GM12878 (cell line): Measurements from ENCODE around the gene LVRN. TPM values are rescaled to one million over a fixed set of nuclear protein-coding genes. Genes with fewer than 3 reads are reported as not detected.

ENCODE experiments used
- ATAC-seq: fragments of 200-7000 bp; cut with Tn5 transposase; 3 replicates; pipeline ENCODE4 v1.9.1; 2020; ENCODE audit warnings: mild to moderate bottlenecking, moderate library complexity
- BruUV-seq: library from RNA; stranded (reverse); fragments of 400-500 nt; replicated peaks from 2 replicates; lab custom pipeline; 2021; lab: Mats Ljungman, UMichigan
- CTCF ChIA-PET: fragments of 300-600 bp; sonication (Branson Sonifier 250); formaldehyde crosslinking; extraction: SDS; loops from one replicate; lab custom pipeline; 2021; ENCODE audit warnings: inconsistent platforms; lab: Yijun Ruan, JAX
- POLR2A ChIA-PET: fragments of 350-600 bp; formaldehyde crosslinking; extraction: SDS; loops from one replicate; lab custom pipeline; 2021; ENCODE audit warnings: inconsistent platforms; lab: Charles Lee
- RAD21 ChIA-PET: fragments of 300-600 bp; sonication (Branson Sonifier 250); formaldehyde crosslinking; loops from one replicate; lab custom pipeline; 2023; ENCODE audit warnings: antibody characterized with exemption; ENCODE audit not compliant: unreplicated experiment; lab: Charles Lee
- SMC1A ChIA-PET: fragments of 300-600 bp; sonication (Branson Sonifier 250); formaldehyde crosslinking; loops from one replicate; lab custom pipeline; 2023; ENCODE audit not compliant: unreplicated experiment, uncharacterized antibody; lab: Charles Lee
- DNase-seq: peaks from one replicate; pipeline ENCODE4 v3.0.0-alpha.2; 2011; ENCODE audit warnings: low read depth, low spot score
- FAIRE-seq: peaks from 3 replicates; lab custom pipeline; 2011; peaks lifted over from hg19 to GRCh38; lab: Jason Lieb, UNC
- H2AFZ ChIP-seq: 2 replicates; pipeline ENCODE4 v1.6.0; 2011; ENCODE audit warnings: low read depth, low read length, control low read depth; ENCODE audit not compliant: control insufficient read depth
- H3K27ac ChIP-seq: 2 replicates; pipeline ENCODE4 v1.5.1; 2011; ENCODE audit warnings: control low read depth; ENCODE audit not compliant: control insufficient read depth, insufficient read depth
- H3K27me3 ChIP-seq, 2 experiments: replicated peaks in 1 of 2; 2 replicates each; pipeline versions ENCODE4 v1.6.0 to v1.6.1; 2011; ENCODE audit warnings: low read length in 1 of 2; ENCODE audit not compliant: control insufficient read depth in 2 of 2, insufficient read depth in 2 of 2
- H3K36me3 ChIP-seq, 2 experiments: 2 replicates each; pipeline ENCODE4 v1.5.1; 2011; ENCODE audit warnings: low read length in 1 of 2; ENCODE audit not compliant: control insufficient read depth in 2 of 2, insufficient read depth in 2 of 2
- H3K4me1 ChIP-seq: 2 replicates; pipeline ENCODE4 v1.6.1; 2011; ENCODE audit warnings: mild to moderate bottlenecking, low read length, moderate library complexity, mixed read lengths; ENCODE audit not compliant: control insufficient read depth, insufficient read depth
- H3K4me2 ChIP-seq: 2 replicates; pipeline ENCODE4 v1.6.0; 2011; ENCODE audit warnings: control low read depth; ENCODE audit not compliant: control insufficient read depth, insufficient read depth
- H3K4me3 ChIP-seq: fragments of 200-600 bp; sonication (generic); 2 replicates; pipeline ENCODE4 v1.5.1; 2016
- H3K79me2 ChIP-seq: 2 replicates; pipeline ENCODE4 v1.6.0; 2011; ENCODE audit warnings: low read length; ENCODE audit not compliant: control insufficient read depth, insufficient read depth
- H3K9ac ChIP-seq: 2 replicates; pipeline ENCODE4 v1.8.0; 2011; ENCODE audit warnings: low read length, control low read depth, mixed read lengths; ENCODE audit not compliant: control insufficient read depth, insufficient read depth
- H3K9me3 ChIP-seq: replicated peaks from 3 replicates; pipeline ENCODE4 v1.5.1; 2011; ENCODE audit warnings: mild to moderate bottlenecking, low read length; ENCODE audit not compliant: control insufficient read depth, insufficient read depth
- H4K20me1 ChIP-seq: 2 replicates; pipeline ENCODE4 v1.6.0; 2011; ENCODE audit not compliant: control insufficient read depth, insufficient read depth
- BRCA1 ChIP-seq: IDR thresholded peaks from 2 replicates; pipeline ENCODE4 v1.6.1; 2011; ENCODE audit warnings: low read depth, low read length, improper control_type of control experiment
- CTCF ChIP-seq, 3 experiments: IDR thresholded peaks in 2 of 3; conservative IDR thresholded peaks in 1 of 3; 2 replicates each; pipeline ENCODE4 v1.5.1; 2011; ENCODE audit warnings: low read depth in 3 of 3, low read length in 3 of 3, mild to moderate bottlenecking in 3 of 3, control low read depth in 2 of 3, moderate library complexity in 2 of 3, inconsistent platforms in 1 of 3, mixed read lengths in 1 of 3; ENCODE audit not compliant: control insufficient read depth in 2 of 3, insufficient read depth in 1 of 3; ENCODE audit errors: extremely low read depth in 1 of 3
- GATAD2B ChIP-seq: fragments of 450-650 bp; conservative IDR thresholded peaks from 2 replicates; pipeline ENCODE4 v1.6.1; 2017; ENCODE audit warnings: low read depth, mild to moderate bottlenecking, moderate library complexity
- NFIC ChIP-seq: IDR thresholded peaks from 2 replicates; pipeline ENCODE4 v1.6.1; 2012; ENCODE audit warnings: low read depth, mild to moderate bottlenecking, inconsistent platforms, low read length, moderate library complexity
- NR2C2 ChIP-seq: IDR thresholded peaks from 2 replicates; pipeline ENCODE4 v1.6.1; 2011; ENCODE audit warnings: borderline replicate concordance, low read depth; ENCODE audit not compliant: control insufficient read depth, insufficient read length
- NRF1 ChIP-seq: conservative IDR thresholded peaks from 2 replicates; pipeline ENCODE4 v1.6.1; 2011; ENCODE audit warnings: mild to moderate bottlenecking, low read depth, low read length, improper control_type of control experiment
- PAX5 ChIP-seq: IDR thresholded peaks from 2 replicates; pipeline ENCODE4 v1.6.1; 2011; ENCODE audit warnings: low read depth, low read length, borderline replicate concordance
- RB1 ChIP-seq: fragments of 450-650 bp; formaldehyde crosslinking; IDR thresholded peaks from 2 replicates; pipeline ENCODE4 v1.6.1; 2017; ENCODE audit warnings: mild to moderate bottlenecking, borderline replicate concordance
- STAT3 ChIP-seq: IDR thresholded peaks from 2 replicates; pipeline ENCODE4 v1.6.1; 2011; ENCODE audit warnings: low read depth, low read length, improper control_type of control experiment
- ZNF207 ChIP-seq: fragments of 450-650 bp; IDR thresholded peaks from 2 replicates; pipeline ENCODE4 v1.6.1; 2014; ENCODE audit warnings: antibody characterized with exemption, mild to moderate bottlenecking, borderline replicate concordance
- WGBS: methylation state at CpG from one replicate; pipeline ENCODE4 v1.1.6; 2016; ENCODE audit warnings: low lambda C conversion rate; ENCODE audit not compliant: insufficient replicate concordance, insufficient coverage; ENCODE audit errors: missing lambda C conversion rate; 5-methylcytosine and 5-hydroxymethylcytosine counted together
- in situ Hi-C: fragments of 300-500 bp; cut with MboI; formaldehyde crosslinking; loops from 9 replicates; pipeline ENCODE4 v1.14.3; 2018; ENCODE audit warnings: mixed read lengths
- intact Hi-C: fragments of 100-400 bp; cut with micrococcal nuclease; formaldehyde crosslinking; loops from one replicate; pipeline ENCODE4 v1.14.2; 2022; ENCODE audit not compliant: unreplicated experiment
- polyA plus RNA-seq, 11 experiments: library from polyadenylated mRNA; depleted of rRNA in 4 of 11; unstranded in 6 of 11; stranded (reverse) in 5 of 11; fragments of >200 nt; fragmentation: Nextera tagmentation in 4 of 11; fragmentation: Illumina TruSeq in 1 of 11; extraction: Ambion mirVana in 4 of 11; extraction: Trizol in 1 of 11; gene quantifications; 1 replicate in 1 of 11; 2 replicates in 10 of 11; pipeline versions ENCODE4 v1.2.1 to v1.2.3, GENCODE V29; 2011 to 2016; ENCODE audit warnings: inconsistent platforms in 2 of 11, missing spikeins in 2 of 11, low read depth in 1 of 11
- total RNA-seq, 4 experiments: library from RNA; depleted of rRNA in 3 of 4; stranded (reverse); fragments of >200 nt in 3 of 4; fragmentation: Illumina TruSeq in 1 of 4; extraction: Trizol in 1 of 4; gene quantifications; 2 replicates each; pipeline versions ENCODE4 v1.2.1 to v1.2.3, GENCODE V29; 2013 to 2021
- TF ChIP-seq, protein P1 (sequence below): fragments of 450-650 bp; IDR thresholded peaks from 2 replicates; pipeline ENCODE4 v1.6.1; 2016; ENCODE audit warnings: mild to moderate bottlenecking, moderate library complexity, borderline replicate concordance
- TF ChIP-seq, protein P2 (sequence below): IDR thresholded peaks from 2 replicates; pipeline ENCODE4 v1.6.1; 2012; ENCODE audit warnings: mild to moderate bottlenecking, low read depth, low read length
- TF ChIP-seq, protein P3 (sequence below): IDR thresholded peaks from 2 replicates; pipeline ENCODE4 v1.6.1; 2012; ENCODE audit warnings: low read depth, low read length, improper control_type of control experiment

LVRN gene
- total and polyA plus RNA-seq, 10 of the 15 experiments (the other 5 are each of a cell fraction or from before 2014, with no cell fraction given) = 0.04 to 0.87 (median 0.11) TPM; not detected in 4

DNA sequence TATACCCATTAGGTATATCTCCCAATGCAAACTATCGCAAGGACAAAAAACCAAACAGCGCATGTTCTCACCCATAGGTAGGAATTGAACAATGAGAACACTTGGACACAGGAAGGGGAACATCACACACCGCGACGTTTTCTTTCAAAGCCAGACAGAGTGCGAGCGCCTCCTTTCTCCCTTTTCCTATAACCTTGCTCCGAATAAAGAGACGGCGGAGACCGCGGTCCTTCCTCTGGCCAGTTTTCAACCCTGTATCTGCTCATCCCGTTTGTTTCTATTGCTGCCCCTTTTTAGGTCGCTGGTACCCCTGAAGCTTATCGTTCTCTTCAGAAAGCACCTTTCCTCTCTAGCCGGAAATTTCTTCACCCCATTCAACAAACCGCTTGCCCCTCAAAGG lies 1.3 kb downstream of the LVRN start:
- intact Hi-C loops = no loop called here
- H3K27me3 ChIP-seq = peaks cover 12 to 20% of the 10 kb centered on the region in 2 experiments
- H3K36me3 ChIP-seq = no peaks in the 10 kb centered on the region
- no peak overlapping the region for H2AFZ ChIP-seq
- 82% methylated on average over 17 of the region's 17 CpGs for WGBS
- no TSS peak for BruUV-seq
- no peak overlapping the region for H3K9ac ChIP-seq
- H3K9me3 ChIP-seq = no peaks in the 10 kb centered on the region; the same call in 1 of the 3 replicates
- H3K4me3 ChIP-seq = no peak overlapping the region
- TF ChIP-seq, protein P1, sequence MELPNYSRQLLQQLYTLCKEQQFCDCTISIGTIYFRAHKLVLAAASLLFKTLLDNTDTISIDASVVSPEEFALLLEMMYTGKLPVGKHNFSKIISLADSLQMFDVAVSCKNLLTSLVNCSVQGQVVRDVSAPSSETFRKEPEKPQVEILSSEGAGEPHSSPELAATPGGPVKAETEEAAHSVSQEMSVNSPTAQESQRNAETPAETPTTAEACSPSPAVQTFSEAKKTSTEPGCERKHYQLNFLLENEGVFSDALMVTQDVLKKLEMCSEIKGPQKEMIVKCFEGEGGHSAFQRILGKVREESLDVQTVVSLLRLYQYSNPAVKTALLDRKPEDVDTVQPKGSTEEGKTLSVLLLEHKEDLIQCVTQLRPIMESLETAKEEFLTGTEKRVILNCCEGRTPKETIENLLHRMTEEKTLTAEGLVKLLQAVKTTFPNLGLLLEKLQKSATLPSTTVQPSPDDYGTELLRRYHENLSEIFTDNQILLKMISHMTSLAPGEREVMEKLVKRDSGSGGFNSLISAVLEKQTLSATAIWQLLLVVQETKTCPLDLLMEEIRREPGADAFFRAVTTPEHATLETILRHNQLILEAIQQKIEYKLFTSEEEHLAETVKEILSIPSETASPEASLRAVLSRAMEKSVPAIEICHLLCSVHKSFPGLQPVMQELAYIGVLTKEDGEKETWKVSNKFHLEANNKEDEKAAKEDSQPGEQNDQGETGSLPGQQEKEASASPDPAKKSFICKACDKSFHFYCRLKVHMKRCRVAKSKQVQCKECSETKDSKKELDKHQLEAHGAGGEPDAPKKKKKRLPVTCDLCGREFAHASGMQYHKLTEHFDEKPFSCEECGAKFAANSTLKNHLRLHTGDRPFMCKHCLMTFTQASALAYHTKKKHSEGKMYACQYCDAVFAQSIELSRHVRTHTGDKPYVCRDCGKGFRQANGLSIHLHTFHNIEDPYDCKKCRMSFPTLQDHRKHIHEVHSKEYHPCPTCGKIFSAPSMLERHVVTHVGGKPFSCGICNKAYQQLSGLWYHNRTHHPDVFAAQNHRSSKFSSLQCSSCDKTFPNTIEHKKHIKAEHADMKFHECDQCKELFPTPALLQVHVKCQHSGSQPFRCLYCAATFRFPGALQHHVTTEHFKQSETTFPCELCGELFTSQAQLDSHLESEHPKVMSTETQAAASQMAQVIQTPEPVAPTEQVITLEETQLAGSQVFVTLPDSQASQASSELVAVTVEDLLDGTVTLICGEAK = no peak
- TF ChIP-seq, protein P2, sequence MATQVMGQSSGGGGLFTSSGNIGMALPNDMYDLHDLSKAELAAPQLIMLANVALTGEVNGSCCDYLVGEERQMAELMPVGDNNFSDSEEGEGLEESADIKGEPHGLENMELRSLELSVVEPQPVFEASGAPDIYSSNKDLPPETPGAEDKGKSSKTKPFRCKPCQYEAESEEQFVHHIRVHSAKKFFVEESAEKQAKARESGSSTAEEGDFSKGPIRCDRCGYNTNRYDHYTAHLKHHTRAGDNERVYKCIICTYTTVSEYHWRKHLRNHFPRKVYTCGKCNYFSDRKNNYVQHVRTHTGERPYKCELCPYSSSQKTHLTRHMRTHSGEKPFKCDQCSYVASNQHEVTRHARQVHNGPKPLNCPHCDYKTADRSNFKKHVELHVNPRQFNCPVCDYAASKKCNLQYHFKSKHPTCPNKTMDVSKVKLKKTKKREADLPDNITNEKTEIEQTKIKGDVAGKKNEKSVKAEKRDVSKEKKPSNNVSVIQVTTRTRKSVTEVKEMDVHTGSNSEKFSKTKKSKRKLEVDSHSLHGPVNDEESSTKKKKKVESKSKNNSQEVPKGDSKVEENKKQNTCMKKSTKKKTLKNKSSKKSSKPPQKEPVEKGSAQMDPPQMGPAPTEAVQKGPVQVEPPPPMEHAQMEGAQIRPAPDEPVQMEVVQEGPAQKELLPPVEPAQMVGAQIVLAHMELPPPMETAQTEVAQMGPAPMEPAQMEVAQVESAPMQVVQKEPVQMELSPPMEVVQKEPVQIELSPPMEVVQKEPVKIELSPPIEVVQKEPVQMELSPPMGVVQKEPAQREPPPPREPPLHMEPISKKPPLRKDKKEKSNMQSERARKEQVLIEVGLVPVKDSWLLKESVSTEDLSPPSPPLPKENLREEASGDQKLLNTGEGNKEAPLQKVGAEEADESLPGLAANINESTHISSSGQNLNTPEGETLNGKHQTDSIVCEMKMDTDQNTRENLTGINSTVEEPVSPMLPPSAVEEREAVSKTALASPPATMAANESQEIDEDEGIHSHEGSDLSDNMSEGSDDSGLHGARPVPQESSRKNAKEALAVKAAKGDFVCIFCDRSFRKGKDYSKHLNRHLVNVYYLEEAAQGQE = no peak
- TF ChIP-seq NR2C2 (no peak), CTCF (IDR thresholded peaks at IDR 0.05 in 2 of 3, conservative IDR thresholded peaks at IDR 0.05 in 1 of 3; ENCODE audit: control insufficient read depth in 2 of 3, extremely low read depth in 1 of 3, insufficient read depth in 1 of 3, low read depth in 3 of 3, low read length in 3 of 3) (no peak), NRF1 (no peak), RB1 (no peak), STAT3 (no peak), GATAD2B (no peak), ZNF207 (no peak), PAX5 (no peak), BRCA1 (no peak), NFIC (no peak)
- TF ChIP-seq, protein P3, sequence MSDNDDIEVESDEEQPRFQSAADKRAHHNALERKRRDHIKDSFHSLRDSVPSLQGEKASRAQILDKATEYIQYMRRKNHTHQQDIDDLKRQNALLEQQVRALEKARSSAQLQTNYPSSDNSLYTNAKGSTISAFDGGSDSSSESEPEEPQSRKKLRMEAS = no peak
- H3K27ac ChIP-seq = no peak overlapping the region
- ChIA-PET CTCF (interaction anchor here (0.7 kb wide), 1 partner anchor 31 kb away, joined by 3 read pairs; no protein-coding TSS in a partner anchor), POLR2A (no interaction called here), RAD21 (no interaction called here), SMC1A (no interaction called here)
- in situ Hi-C loops = no loop called here
- H4K20me1 ChIP-seq = no peaks in the 10 kb centered on the region
- no peaks in the 10 kb centered on the region for H3K79me2 ChIP-seq
- ATAC-seq = no peak
- DNase-seq = no peak
- no peak overlapping the region for H3K4me2 ChIP-seq
- FAIRE-seq = no peak
- peaks cover 2% of the 10 kb centered on the region; the same call in 1 of the 2 replicates for H3K4me1 ChIP-seq
